Panc1 (cell line): ENCODE results near the gene IL34. TPM values are rescaled to one million over a fixed set of nuclear protein-coding genes. Genes with fewer than 3 reads are reported as not detected.
A peak's percentile ranks its signal among the peaks of the same experiment; 100 is the strongest.

Experiments used
- ATAC-seq: fragments of 200-7000 bp; cut with Tn5 transposase; 2 replicates; pipeline ENCODE4 v1.9.1; 2020; ENCODE audit warnings: mild to moderate bottlenecking, moderate library complexity
- BruUV-seq: library from RNA; stranded (reverse); fragments of 400-500 nt; replicated peaks from 2 replicates; lab custom pipeline; 2021; lab: Mats Ljungman, UMichigan
- CTCF ChIA-PET: fragments of 300-600 bp; sonication (Branson Sonifier 250); formaldehyde crosslinking; loops from one replicate; lab custom pipeline; 2022; ENCODE audit warnings: antibody characterized with exemption; lab: Charles Lee
- POLR2A ChIA-PET: fragments of 300-600 bp; sonication (Branson Sonifier 250); formaldehyde crosslinking; loops from one replicate; lab custom pipeline; 2022; ENCODE audit warnings: antibody characterized with exemption; lab: Charles Lee
- DNase-seq: peaks from one replicate; pipeline ENCODE4 v3.0.0-alpha.2; 2010; ENCODE audit warnings: low read depth, low spot score
- H3K27ac ChIP-seq: 2 replicates; pipeline ENCODE4 v1.5.1; 2011; ENCODE audit warnings: mild to moderate bottlenecking, low read length, inconsistent platforms
- H3K27me3 ChIP-seq: fragments of 200-500 bp; sonication (Bioruptor generic); 2 replicates; pipeline ENCODE4 v1.6.0; 2014; ENCODE audit warnings: low read length, inconsistent platforms; ENCODE audit not compliant: control insufficient read depth, insufficient read depth
- H3K36me3 ChIP-seq: fragments of 200-500 bp; sonication (Bioruptor generic); 2 replicates; pipeline ENCODE4 v1.5.1; 2014; ENCODE audit warnings: inconsistent platforms, mild to moderate bottlenecking, low read length, moderate library complexity; ENCODE audit not compliant: control insufficient read depth, insufficient read depth
- H3K4me1 ChIP-seq: 2 replicates; pipeline ENCODE4 v1.5.1; 2011; ENCODE audit warnings: inconsistent platforms, mild to moderate bottlenecking, low read length, moderate library complexity; ENCODE audit not compliant: control insufficient read depth, insufficient read depth
- H3K4me3 ChIP-seq, 2 experiments: 2 replicates each; pipeline ENCODE4 v1.5.1; 2011 to 2012; ENCODE audit warnings: low read depth in 2 of 2, low read length in 2 of 2, mild to moderate bottlenecking in 2 of 2, inconsistent platforms in 1 of 2, moderate library complexity in 1 of 2
- H3K9me3 ChIP-seq: fragments of 200-500 bp; sonication (Bioruptor generic); 2 replicates; pipeline ENCODE4 v1.5.1; 2014; ENCODE audit warnings: low read depth, mild to moderate bottlenecking, inconsistent platforms, low read length, moderate library complexity; ENCODE audit not compliant: control insufficient read depth, insufficient read depth
- POLR2AphosphoS5 ChIP-seq: IDR thresholded peaks from 2 replicates; pipeline ENCODE4 v1.6.1; 2012; ENCODE audit warnings: mild to moderate bottlenecking, low read depth, low read length, moderate library complexity
- SIN3A ChIP-seq: IDR thresholded peaks from 2 replicates; pipeline ENCODE4 v1.6.1; 2012; ENCODE audit warnings: low read depth, mild to moderate bottlenecking, low read length, moderate library complexity, borderline replicate concordance; ENCODE audit not compliant: insufficient read depth
- TCF7L2 ChIP-seq: IDR thresholded peaks from 2 replicates; pipeline ENCODE4 v1.6.1; 2011; ENCODE audit warnings: mild to moderate bottlenecking, low read depth, low read length, inconsistent platforms
- in situ Hi-C: cut with HindIII; loops from 2 replicates; pipeline ENCODE4 v1.10.0; 2016; ENCODE audit warnings: low sequenced_read_pairs, low pct_unique_long_range_greater_than_20kb
- intact Hi-C: fragments of 100-400 bp; cut with micrococcal nuclease; formaldehyde crosslinking; loops from one replicate; pipeline ENCODE4 v1.10.0; 2022; ENCODE audit not compliant: unreplicated experiment
- total RNA-seq: library from RNA; stranded (reverse); gene quantifications from one replicate; pipeline ENCODE4 v1.2.1, GENCODE V29; 2021; ENCODE audit not compliant: unreplicated experiment
- TF ChIP-seq, protein P1 (sequence below), 2 experiments: IDR thresholded peaks; 2 replicates each; pipeline ENCODE4 v1.6.1; 2011 to 2012; ENCODE audit warnings: low read depth in 2 of 2, control low read depth in 1 of 2, low read length in 1 of 2, mild to moderate bottlenecking in 1 of 2, moderate library complexity in 1 of 2; ENCODE audit not compliant: insufficient read depth in 1 of 2
- TF ChIP-seq, protein P2 (sequence below): fragments of 450-650 bp; IDR thresholded peaks from 2 replicates; pipeline ENCODE4 v1.5.1; 2017; ENCODE audit warnings: mild to moderate bottlenecking

IL34 gene
- total RNA-seq, 1 experiment from 2014 or later = 5.8 TPM

DNA sequence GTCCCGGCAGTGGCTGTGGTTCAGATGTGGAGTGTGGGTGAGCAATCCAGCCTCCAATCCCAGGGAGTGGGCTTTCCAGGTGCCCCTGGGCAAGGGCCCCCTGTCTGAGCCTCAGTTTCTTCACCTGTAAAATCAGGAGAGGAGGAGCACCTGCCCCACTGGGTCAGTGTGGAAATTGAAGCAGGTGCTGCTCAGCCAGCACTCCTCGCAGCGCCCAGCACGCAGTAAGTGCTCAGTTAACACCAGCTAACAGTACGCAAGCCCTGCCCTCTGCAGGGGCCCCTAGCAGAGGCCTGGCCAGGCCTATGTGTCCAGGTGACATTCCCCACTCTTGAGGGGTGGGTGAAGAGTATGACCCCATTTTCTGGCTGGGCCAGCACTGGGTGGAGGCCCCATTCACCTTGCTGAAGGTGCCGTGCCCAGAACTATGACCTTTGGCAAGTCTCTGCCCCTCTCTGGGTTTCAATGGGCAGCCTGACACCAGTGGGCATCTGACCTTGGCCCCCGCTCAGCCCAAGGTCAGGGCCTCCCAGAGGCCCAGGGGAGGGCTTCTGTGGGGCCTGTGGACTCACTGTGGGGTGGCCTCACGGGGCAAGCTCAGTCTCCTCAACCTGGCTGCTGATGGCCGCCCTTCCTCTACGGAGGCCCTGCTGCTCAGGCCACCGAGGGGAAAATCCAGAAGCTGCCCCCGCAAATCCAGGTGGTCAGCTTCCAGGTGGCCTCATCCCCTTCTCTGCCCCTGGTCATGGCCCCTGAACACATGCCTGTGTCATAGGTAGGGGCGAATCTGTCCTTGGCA lies 37.0 kb downstream of the IL34 start:
- Histone ChIP-seq H3K4me3 (no peak overlapping the region), H3K4me1 (peaks cover 46% of the 10 kb centered on the region), H3K27ac (no peak overlapping the region; the same call in 1 of the 2 replicates), H3K27me3 (no peaks in the 10 kb centered on the region), H3K9me3 (no peaks in the 10 kb centered on the region), H3K36me3 (peaks cover 4% of the 10 kb centered on the region; the same call in 1 of the 2 replicates)
- ChIA-PET CTCF (interaction anchor here (0.6 kb wide), 1 partner anchor 36 kb away, joined by 3 read pairs; no protein-coding TSS in a partner anchor), POLR2A (no interaction called here)
- TF ChIP-seq TCF7L2 = no peak
- TF ChIP-seq, protein P1, sequence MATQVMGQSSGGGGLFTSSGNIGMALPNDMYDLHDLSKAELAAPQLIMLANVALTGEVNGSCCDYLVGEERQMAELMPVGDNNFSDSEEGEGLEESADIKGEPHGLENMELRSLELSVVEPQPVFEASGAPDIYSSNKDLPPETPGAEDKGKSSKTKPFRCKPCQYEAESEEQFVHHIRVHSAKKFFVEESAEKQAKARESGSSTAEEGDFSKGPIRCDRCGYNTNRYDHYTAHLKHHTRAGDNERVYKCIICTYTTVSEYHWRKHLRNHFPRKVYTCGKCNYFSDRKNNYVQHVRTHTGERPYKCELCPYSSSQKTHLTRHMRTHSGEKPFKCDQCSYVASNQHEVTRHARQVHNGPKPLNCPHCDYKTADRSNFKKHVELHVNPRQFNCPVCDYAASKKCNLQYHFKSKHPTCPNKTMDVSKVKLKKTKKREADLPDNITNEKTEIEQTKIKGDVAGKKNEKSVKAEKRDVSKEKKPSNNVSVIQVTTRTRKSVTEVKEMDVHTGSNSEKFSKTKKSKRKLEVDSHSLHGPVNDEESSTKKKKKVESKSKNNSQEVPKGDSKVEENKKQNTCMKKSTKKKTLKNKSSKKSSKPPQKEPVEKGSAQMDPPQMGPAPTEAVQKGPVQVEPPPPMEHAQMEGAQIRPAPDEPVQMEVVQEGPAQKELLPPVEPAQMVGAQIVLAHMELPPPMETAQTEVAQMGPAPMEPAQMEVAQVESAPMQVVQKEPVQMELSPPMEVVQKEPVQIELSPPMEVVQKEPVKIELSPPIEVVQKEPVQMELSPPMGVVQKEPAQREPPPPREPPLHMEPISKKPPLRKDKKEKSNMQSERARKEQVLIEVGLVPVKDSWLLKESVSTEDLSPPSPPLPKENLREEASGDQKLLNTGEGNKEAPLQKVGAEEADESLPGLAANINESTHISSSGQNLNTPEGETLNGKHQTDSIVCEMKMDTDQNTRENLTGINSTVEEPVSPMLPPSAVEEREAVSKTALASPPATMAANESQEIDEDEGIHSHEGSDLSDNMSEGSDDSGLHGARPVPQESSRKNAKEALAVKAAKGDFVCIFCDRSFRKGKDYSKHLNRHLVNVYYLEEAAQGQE (IDR thresholded peaks at IDR 0.05; ENCODE audit: insufficient read depth in 1 of 2, low read depth in 2 of 2, low read length in 1 of 2) = no peak
- no peak for TF ChIP-seq POLR2AphosphoS5
- TF ChIP-seq SIN3A = no peak
- TF ChIP-seq, protein P2, sequence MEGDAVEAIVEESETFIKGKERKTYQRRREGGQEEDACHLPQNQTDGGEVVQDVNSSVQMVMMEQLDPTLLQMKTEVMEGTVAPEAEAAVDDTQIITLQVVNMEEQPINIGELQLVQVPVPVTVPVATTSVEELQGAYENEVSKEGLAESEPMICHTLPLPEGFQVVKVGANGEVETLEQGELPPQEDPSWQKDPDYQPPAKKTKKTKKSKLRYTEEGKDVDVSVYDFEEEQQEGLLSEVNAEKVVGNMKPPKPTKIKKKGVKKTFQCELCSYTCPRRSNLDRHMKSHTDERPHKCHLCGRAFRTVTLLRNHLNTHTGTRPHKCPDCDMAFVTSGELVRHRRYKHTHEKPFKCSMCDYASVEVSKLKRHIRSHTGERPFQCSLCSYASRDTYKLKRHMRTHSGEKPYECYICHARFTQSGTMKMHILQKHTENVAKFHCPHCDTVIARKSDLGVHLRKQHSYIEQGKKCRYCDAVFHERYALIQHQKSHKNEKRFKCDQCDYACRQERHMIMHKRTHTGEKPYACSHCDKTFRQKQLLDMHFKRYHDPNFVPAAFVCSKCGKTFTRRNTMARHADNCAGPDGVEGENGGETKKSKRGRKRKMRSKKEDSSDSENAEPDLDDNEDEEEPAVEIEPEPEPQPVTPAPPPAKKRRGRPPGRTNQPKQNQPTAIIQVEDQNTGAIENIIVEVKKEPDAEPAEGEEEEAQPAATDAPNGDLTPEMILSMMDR = no peak
- DNase-seq = no peak
- TSS peak; percentile 65 for BruUV-seq
- in situ Hi-C loops (no loop called here), intact Hi-C loops (loop anchor here (5.0 kb wide), 1 partner anchor 89 kb away; no protein-coding TSS in a partner anchor)
- ATAC-seq = no peak

DNA sequence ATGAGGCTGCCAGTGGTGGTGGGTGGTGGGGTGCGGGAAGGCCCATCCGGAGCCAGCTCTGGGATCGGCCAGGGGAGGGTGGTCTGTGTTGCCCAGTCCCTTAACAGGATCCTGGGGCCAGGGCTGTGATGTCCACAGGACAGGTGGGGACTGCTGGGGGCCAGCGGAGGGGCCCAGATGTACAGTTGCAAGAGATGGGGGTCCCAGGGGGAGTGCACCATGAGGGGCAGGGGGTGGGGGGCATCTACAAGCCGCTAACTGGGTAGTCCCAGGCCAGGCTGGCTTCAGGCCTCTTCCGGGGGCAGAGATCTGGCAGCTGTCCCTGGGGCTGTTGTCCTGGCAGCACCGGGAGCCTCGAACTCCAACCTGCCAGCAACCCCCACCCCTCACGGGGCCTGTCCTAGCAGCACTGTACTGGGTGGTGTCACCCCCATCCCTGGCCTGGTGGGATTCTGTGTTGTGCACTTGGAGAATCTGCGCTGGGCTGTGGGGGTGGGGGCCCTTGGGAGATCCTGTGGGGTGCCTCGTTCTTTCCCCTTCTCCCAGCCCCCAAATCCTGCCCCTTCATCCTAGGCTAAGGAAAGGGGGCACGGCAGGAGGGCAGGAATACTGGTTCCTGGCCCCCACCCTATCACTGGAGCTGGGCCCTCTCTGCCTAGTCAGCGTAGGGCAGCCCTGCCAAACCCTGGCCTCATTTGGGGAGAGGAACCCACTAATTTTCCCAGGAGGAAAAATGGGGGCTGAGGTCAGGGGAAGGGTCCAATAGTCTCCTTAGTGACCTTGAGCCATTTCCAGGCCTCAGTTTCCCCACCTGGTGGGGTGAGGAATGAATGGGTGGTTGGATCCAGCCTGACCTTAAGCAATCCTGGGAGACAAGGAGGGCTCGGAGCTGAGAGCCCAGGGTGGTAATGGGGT lies 38.0 kb downstream of the IL34 start:
- intact Hi-C loops = loop anchor here (5.0 kb wide), 1 partner anchor 88 kb away; no protein-coding TSS in a partner anchor
- POLR2A ChIA-PET = no interaction called here
- Histone ChIP-seq H3K36me3 (peaks cover 4% of the 10 kb centered on the region; the same call in 1 of the 2 replicates), H3K4me3 (peak overlapping the region; percentile 61 to 63), H3K9me3 (no peaks in the 10 kb centered on the region), H3K27me3 (no peaks in the 10 kb centered on the region), H3K4me1 (peaks cover 46% of the 10 kb centered on the region), H3K27ac (peak overlapping the region; percentile 76)
- BruUV-seq = no TSS peak
- CTCF ChIA-PET = no interaction called here
- ATAC-seq = no peak
- TF ChIP-seq POLR2AphosphoS5 (no peak), SIN3A (no peak), TCF7L2 (no peak)
- TF ChIP-seq, protein P1 (IDR thresholded peaks at IDR 0.05; ENCODE audit: insufficient read depth in 1 of 2, low read depth in 2 of 2, low read length in 1 of 2) = no peak
- TF ChIP-seq, protein P2 = no peak
- DNase-seq = no peak
- in situ Hi-C loops = no loop called here
